NCI-H2196 treated with DMSO at 0.1 percent for 48 hours (cell line): ENCODE results near the gene STXBP6.

Experiments
- DNase-seq: peaks from one replicate; lab custom pipeline; 2025; ENCODE audit not compliant: unreplicated experiment; lab: John Stamatoyannopoulos, UW

Gene STXBP6

GRCh38 chr14:24920265-24921075 is 129.5 kb downstream of the STXBP6 start:
- DNase-seq: no peak

GRCh38 chr14:24918822-24919221 is 131.1 kb downstream of the STXBP6 start:
- DNase-seq: no peak

GRCh38 chr14:24915958-24916595 is 133.9 kb downstream of the STXBP6 start:
- no peak for DNase-seq

GRCh38 chr14:24915403-24915921 is 134.5 kb downstream of the STXBP6 start:
- DNase-seq: no peak

- no peak for DNase-seq
These were observed 136.2 kb downstream of the STXBP6 start for GRCh38 chr14:24913746-24914145.

- DNase-seq: no peak
These were observed 136.9 kb downstream of the STXBP6 start for GRCh38 chr14:24913021-24913420.

- DNase-seq: no peak
These were observed 138.4 kb downstream of the STXBP6 start for GRCh38 chr14:24911324-24912109.

GRCh38 chr14:24910408-24910986 is 139.4 kb downstream of the STXBP6 start:
- DNase-seq: no peak

- no peak for DNase-seq
These were observed 140.2 kb downstream of the STXBP6 start for GRCh38 chr14:24909523-24910302.

- DNase-seq: no peak
These were observed 141.2 kb downstream of the STXBP6 start for GRCh38 chr14:24908592-24909236.

GRCh38 chr14:24904533-24904932 is 145.4 kb downstream of the STXBP6 start:
- DNase-seq: no peak

GRCh38 chr14:24903337-24903736 is 146.6 kb downstream of the STXBP6 start:
- DNase-seq: no peak

GRCh38 chr14:24900269-24901100 is 149.5 kb downstream of the STXBP6 start:
- no peak for DNase-seq

GRCh38 chr14:24897793-24898192 is 152.2 kb downstream of the STXBP6 start:
- no peak for DNase-seq

- DNase-seq: no peak
These were observed 154.3 kb downstream of the STXBP6 start for GRCh38 chr14:24895622-24896021.

- no peak for DNase-seq
These were observed 154.7 kb downstream of the STXBP6 start for GRCh38 chr14:24895243-24895583.

- DNase-seq: no peak
These were observed 155.2 kb downstream of the STXBP6 start for GRCh38 chr14:24894583-24895242.

- no peak for DNase-seq
These were observed 157.4 kb downstream of the STXBP6 start for GRCh38 chr14:24892497-24893051.
